SK-MEL-5 (cell line): ENCODE results near the gene ABCA8. TPM values are rescaled to one million over a fixed set of nuclear protein-coding genes. Genes with fewer than 3 reads are reported as not detected.

ENCODE experiments used
- DNase-seq: peaks from one replicate; pipeline ENCODE4 v3.0.0-alpha.2; 2016; ENCODE audit warnings: low read depth, low spot score
- in situ Hi-C: cut with HindIII; loops from 2 replicates; pipeline ENCODE4 v1.10.0; 2016; ENCODE audit warnings: low sequenced_read_pairs, high pct_unique_total_duplicates, low pct_unique_long_range_greater_than_20kb
- total RNA-seq: library from RNA; depleted of rRNA; stranded (reverse); fragments of >200 nt; shearing (Covaris generic); gene quantifications from 2 replicates; pipeline ENCODE4 v1.2.3, GENCODE V29; 2014; rRNA removed

The ABCA8 gene
- total RNA-seq, 1 experiment from 2014 or later = 33.8 TPM

- DNase-seq = no peak
- in situ Hi-C loops = no loop called here
These were observed 135.7 kb downstream of the ABCA8 start for GRCh38 chr17:68819465-68819864.

Other genes with a start within 250 kb of the ABCA8 start
- 3.6 and 5.5 TPM in 2 replicates for gene ABCA9, start 105.5 kb upstream of the ABCA8 start, total RNA-seq
- gene ABCA6, start 186.5 kb upstream of the ABCA8 start, total RNA-seq = 0.75 and 1.5 TPM in 2 replicates